A172 (cell line): ENCODE measurements around the gene PLXDC2. TPM values are rescaled to one million over a fixed set of nuclear protein-coding genes. Genes with fewer than 3 reads are reported as not detected.

Source experiments
- DNase-seq: peaks from one replicate; pipeline ENCODE4 v3.0.0-alpha.2; 2015; ENCODE audit warnings: low spot score
- total RNA-seq: library from RNA; depleted of rRNA; stranded (reverse); fragments of >200 nt; shearing (Covaris generic); gene quantifications from 2 replicates; pipeline ENCODE4 v1.2.3, GENCODE V29; 2014

The PLXDC2 gene
- total RNA-seq, 1 experiment from 2014 or later = 7.0 TPM

GRCh38 chr10:19937989-19938388, 121.8 kb downstream of the PLXDC2 start:
- no peak for DNase-seq

GRCh38 chr10:19941206-19941880, 125.1 kb downstream of the PLXDC2 start:
- DNase-seq = no peak

- no peak for DNase-seq
Measured at GRCh38 chr10:19944911-19945663, 128.9 kb downstream of the PLXDC2 start.

- DNase-seq = no peak
Measured at GRCh38 chr10:19946245-19946644, 130.0 kb downstream of the PLXDC2 start.

GRCh38 chr10:19946791-19947190, 130.6 kb downstream of the PLXDC2 start:
- no peak for DNase-seq

DNA sequence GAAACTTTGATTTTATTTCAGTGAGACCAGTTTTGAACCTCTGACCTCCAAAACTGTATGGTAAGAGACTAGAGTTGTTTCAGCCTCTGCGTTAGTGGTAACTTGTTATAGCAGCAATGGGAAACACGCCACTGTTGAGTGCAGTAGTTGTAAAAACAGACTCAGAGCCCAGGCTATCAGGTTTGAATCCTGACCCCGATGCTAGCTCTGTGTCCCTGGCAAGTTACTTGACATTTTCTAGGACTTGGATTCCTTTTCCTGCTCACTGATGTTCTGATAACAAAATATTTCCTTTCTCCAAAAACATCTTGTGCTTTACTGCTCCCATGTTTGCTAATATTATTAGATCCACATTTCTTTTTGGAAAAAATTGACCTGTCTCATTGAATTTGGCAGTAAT, 131.0 kb downstream of the PLXDC2 start:
- no peak for DNase-seq

GRCh38 chr10:19947656-19948055, 131.4 kb downstream of the PLXDC2 start:
- DNase-seq = no peak

GRCh38 chr10:19952224-19953010, 136.2 kb downstream of the PLXDC2 start:
- no peak for DNase-seq

DNA sequence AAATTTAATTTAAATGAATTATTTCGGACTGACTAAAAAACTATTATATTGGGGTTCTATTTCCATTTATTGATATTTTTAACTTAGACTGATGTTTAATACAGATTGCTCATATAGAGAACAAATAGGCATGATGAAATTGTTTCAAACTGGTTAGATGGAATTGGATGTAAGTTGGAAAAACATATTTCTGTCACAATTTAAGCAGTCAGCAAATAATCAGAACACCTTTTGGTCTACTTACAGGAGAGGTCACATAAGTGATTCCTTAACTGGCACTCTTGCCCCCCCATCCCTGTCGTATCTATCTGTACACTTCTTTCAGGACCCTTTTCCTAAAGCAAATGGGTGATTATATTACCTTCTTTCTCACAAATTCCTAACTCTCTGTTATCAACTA, 138.4 kb downstream of the PLXDC2 start:
- no peak for DNase-seq

DNA sequence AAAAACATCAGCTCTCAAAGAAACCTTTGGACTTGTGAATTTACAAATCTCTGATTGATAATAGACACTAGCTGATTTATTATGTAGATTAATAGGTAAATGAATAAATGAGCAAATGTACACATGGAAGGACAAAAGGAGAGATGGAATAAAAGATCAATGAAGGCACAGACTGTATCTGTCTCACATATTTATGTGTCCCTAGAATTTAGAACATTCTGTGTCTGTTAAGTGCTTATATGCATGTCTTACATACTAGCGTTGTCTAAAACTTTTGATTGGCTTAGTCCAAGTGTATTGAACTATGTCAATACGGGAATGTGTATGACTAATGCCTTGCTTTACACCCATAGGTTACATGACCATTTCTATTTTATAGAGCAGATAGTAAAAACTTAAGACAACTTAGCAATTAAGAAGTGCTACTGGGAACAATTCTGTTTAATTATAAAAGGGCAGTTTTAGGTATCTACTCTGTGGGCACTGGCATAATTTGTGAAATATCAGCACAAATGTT, 140.3 kb downstream of the PLXDC2 start:
- DNase-seq = no peak

DNA sequence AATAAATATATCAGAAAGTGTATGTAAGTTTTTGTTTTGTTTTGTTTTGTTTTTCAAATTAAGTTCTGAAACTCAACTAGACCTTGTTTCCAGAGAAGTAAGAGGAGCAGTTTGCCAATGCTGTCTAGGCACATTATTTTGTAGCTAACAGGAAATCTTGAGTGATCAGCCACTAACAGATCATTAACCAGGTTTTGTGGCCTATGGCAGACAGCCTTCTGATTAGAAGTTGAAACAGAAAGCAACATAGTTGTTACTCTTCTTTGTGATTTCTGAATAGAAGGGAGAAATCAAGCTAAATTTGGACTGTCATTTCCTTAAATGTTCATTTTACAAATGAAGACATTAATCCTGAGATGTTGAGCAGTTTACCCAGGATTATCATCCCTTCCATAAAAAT, 142.6 kb downstream of the PLXDC2 start:
- DNase-seq = no peak

DNA sequence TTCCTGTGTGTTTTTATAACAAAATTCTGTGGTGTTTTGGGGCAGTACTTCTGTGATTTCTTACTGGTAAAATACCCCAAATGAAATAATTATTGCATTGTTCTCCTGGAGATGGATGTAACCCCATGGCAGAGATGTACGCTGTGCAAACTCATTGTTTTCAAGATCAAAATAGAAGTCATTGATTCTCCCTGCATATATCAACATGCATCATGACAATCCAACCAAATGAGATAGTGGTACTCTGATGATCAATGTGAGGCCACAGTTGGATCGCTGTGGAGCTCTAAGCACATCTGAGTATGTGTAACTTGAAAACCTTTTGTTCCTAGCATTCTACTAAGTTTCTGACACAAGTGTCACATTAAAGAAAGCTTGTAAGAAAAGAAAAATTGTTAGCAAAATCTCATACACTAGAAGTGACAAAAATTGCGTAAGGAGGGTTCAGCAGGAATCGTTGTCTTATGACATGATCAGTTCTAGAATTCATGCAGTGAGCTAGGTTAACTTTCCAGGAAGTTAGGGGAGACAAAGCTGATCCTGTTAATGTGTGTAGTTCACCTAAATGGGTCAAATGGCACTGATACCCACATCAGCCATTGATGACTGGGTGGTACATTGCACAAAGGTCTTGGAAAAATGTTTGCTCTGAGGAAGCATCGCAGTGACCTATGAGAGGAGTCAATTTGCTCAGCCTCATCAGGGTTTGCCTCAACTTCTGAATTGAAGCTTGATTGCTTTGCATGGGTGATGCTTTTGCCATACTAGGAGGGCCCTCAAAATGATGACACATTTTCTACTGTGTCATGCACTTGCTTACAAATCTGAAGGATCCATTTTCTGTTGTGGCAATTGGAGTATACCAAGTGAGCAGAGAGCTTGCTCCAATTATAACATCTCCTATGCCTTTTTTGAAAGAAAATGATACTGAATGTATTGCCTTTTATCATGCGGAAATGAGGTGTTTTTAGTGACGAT, 145.1 kb downstream of the PLXDC2 start:
- no peak for DNase-seq

DNA sequence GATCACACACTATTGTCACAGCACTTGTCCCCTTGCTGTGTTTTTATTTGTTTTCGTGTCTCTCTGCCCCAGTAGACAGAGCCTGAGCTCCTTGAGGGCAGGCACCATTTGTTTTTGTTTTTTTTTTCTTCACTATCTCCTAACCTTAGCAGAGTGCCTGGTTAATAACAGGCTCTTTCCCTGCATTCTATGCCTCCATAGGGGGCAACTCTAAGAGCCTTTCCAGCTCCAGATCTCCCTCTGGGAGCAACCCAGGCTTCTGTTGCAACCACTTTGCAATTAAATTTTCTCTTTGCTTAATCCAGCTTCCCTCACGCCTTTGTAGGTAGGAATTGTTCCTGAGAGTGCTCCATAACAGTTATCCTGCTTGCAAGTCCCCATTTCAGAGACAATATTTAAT, 148.4 kb downstream of the PLXDC2 start:
- no peak for DNase-seq

DNA sequence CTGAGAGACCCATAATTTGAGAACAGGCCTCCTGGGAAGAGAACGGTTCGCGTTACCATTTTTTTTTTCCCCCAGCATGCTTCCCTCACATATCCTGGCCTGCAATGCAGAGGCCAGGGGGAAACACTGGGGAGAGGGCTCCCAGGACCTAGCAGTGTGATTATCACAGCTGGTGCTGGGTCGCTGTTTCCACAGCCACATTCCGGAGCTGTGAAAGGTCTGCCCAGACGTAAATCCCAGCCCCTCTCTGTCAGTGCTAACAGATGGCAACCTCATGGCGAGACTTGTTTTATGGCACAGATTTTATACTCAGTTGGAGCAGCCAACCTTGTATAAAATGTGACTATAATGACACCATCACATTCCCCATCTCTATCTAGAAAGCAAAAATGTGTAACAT, 150.5 kb downstream of the PLXDC2 start:
- no peak for DNase-seq

DNA sequence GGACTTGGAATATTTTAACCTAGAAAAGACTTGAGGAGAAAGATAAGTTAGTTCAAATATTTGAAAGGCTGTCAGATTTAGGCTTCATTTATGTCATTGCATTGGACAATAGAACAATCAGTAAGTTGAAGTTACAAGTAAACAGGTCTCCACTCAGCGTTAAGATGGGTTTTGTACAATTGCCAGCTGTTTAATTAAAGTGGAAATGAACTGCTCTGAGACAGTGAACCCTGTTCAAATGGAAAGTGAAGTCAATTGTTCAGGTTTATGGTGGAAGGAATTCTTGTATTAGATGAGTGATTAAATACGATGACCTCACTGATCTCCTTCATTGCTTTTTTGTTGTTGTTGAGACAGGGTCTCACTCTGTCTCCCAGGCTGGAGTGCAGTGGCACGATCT, 151.7 kb downstream of the PLXDC2 start:
- DNase-seq = no peak

DNA sequence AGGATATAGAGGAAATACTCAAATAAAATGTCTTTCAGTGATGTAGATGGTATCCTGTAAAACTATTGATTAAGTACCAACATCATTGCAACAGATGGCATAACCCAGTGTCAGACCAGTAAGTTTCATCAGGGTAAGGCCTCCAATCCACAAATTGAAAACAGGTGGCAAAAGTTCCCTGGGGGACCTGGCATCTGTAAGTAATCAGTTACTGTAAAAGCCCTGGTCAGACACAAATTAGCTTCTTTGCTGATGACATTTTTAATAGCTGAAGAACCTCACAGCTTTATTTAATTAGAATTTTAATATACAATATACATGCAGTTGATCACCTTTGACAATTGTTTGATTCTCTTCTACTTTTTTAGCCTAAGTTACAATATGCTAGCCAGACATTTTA, 152.5 kb downstream of the PLXDC2 start:
- no peak for DNase-seq

DNA sequence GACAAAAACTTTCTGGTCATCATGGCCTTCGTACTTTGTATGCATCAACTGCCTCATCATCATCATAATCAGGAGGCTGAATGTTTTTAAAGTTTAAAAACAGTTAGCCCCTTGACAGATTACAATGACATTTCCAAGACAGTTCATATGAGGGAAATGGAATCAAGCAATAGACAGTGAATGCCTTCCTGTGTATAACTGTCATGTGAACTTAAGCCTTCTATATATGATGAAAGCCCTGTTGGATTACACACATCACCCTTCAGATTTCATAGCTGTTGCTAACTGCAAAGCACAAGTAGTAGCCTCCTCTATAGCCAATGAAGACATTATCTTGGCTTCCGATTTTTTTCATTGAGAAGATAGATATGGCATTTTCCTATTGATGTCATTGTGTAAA, 154.0 kb downstream of the PLXDC2 start:
- DNase-seq = no peak

GRCh38 chr10:19970717-19971116, 154.5 kb downstream of the PLXDC2 start:
- DNase-seq = no peak

GRCh38 chr10:19971343-19972052, 155.3 kb downstream of the PLXDC2 start:
- no peak for DNase-seq

GRCh38 chr10:19974138-19974537, 157.9 kb downstream of the PLXDC2 start:
- DNase-seq = no peak

DNA sequence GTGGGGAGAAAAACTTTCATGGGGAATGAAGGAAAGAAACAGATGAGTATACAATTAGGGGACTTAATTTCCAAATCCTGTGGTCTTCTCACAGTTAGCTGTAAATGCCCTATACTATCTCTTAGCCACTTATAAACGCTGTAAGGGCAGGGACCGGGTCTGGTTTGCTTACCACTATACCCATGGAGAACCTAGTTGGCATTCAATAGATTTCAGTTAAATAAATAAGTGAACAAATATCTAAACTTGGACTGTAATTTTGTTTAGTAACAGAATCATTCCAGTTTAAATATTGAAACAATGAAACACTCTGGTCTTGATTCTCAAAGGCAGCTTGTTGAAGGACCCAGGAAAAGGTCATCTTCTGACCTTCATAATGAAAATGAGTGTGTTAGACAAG, 158.3 kb downstream of the PLXDC2 start:
- no peak for DNase-seq
